NCI-H2107 (cell line): ENCODE results near the gene FGFBP1.

ENCODE experiments used
- DNase-seq: peaks from one replicate; lab custom pipeline; 2025; lab: John Stamatoyannopoulos, UW

The FGFBP1 gene

DNA sequence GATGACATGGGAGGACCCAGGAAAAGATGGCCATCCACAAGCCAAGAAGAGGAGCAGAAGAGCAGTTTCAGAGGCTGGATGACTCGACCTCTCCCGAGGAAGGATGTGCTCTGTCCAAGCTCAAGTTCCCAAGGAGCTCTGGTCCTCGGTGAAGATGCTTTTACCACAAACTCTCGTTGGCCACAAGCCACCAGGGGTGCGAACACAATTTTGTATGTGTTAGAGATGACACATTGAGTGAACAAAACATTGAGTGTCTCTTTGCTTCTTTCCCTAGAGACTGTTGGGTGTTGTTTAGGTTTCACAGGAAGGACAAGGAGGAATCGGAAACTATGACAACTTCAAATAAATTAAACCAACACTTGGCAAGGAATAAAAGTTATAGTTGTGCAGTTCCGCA lies 26.3 kb downstream of the FGFBP1 start:
- no peak for DNase-seq

DNA sequence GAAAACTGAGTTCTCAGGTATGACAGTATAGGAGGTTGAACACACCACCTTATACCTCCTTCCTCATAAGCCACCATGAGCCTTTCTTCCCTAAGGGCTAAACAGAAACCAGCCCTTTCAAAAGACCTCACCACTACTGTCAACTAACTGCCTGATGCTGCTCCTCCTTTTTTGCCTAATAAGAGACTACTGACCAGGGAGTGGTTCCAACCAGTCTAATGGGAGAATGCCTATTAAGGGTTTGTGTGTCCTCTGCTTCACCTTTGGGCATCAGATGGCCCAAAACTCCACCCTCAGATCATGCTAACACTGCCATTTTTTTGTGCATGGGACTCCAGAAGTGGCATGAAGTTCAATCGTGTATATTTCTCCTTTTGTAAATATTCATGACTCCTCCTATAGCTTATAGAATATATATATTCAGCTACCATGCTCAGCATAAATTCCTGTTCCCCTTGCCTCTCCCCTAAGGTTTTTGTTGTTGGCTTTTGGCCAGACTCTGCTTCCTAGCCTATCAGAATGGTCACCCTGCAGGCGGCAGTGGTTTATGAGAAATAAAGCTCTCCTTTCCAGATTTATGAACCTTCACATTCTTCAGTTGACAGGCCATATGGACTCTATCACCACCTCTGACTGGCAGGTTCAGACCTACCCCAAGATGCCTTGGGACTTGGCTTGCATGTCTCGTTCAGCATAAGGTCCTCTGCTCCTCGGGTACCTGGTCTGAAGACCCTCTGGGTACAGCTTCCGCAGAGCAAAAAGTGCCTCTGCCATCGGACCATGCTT lies 28.2 kb downstream of the FGFBP1 start:
- DNase-seq, result no peak

DNA sequence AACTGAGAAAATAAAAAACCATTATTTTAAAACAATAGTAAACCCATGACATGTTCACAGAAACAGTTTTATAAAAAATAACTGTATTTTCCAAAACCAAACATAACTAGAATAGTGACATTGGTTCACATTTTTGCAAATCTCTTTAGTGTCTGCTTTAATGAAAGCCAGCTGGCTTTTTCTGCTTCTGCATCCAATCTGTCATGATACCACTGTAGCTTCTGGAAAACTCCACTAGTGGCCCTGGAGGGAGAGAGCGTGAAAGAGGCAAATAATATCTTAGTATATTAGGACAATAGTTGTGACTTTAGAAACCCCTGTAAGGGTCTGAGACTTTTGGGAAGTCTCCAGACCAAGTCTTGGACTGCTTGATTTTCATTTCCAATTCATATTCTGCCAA lies 31.1 kb downstream of the FGFBP1 start:
- DNase-seq, result no peak

DNA sequence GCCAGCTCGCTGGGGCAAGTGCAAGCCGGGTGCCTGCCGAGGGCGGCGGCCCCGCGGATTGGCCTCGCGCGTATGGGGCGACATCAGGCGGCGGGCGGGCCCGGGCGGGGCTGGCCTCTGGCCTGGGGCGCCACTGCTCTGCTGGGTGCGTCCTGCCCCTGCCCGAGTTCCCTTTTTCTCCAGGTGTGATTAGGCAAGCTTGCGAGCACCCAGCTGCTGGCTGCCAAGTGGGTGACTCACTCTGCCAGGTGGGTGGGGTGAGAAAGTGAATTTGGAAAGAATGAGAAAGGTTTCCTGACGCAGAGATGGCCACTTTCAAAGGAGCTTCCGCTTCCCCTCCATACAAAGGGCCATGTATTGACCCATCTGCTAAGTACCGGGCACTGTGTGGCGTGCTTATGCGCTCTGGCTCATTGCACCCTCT lies 32.5 kb downstream of the FGFBP1 start:
- DNase-seq, result no peak

DNA sequence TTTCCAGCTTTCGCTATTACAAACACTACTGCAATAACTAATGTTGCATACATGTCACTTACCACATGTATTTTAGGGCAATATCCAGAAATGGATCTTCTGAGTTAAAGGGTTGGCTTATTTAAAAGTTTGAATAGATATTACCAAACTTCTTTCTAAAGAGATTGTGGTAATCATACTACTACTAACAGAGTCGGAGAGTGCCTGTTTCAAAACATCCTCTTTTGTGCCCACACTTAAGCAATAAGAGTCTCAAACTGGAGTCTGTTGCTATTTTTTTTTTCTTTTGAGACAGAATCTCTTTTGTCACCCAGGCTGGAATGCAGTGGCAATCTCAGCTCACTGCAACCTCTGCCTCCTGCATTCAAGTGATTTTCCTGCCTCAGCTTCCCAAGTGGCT lies 35.8 kb downstream of the FGFBP1 start:
- no peak for DNase-seq

DNA sequence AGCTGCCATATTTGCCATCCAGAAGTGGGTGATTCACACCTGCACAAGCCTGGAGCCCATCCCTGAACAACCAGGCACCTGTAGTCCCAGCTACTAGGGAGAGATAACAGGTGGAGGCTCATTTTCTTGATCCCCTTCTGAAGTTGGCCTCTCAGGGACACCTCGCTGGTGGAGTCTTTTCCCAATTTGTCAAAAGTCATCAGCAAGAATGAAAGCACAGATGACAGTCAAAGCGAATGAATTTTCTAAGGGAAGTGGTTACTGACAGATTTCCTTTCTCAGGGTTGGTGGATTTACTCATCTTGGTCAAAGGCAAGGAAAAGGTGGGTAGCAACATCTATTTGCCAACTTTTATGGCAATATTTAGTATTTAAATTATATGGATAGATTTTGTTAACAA lies 36.5 kb downstream of the FGFBP1 start:
- no peak for DNase-seq

- no peak for DNase-seq
Measured at GRCh38 chr4:15901007-15901406, 37.5 kb downstream of the FGFBP1 start.

DNA sequence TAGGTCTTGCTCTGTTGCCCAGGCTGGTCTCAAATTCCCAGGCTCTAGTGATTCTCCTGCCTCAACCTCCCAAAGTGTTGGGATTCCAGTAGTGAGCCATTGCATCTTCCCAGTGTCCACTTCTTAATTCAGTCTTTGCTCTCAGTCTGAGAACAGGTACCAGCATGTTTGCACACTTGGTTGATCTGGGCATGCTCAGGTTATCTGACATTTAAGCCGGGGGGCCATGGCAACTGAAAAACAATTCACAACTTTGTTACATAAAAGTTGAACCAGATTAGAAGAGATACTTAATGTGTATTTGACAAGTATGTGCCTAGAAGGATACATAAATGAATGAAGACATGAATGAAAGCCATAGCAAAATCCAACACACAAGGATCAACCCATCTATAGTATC lies 39.0 kb downstream of the FGFBP1 start:
- DNase-seq, result no peak

- DNase-seq, result no peak
Measured at GRCh38 chr4:15898902-15899301, 39.6 kb downstream of the FGFBP1 start.

- no peak for DNase-seq
Measured at GRCh38 chr4:15897577-15897976, 41.0 kb downstream of the FGFBP1 start.

DNA sequence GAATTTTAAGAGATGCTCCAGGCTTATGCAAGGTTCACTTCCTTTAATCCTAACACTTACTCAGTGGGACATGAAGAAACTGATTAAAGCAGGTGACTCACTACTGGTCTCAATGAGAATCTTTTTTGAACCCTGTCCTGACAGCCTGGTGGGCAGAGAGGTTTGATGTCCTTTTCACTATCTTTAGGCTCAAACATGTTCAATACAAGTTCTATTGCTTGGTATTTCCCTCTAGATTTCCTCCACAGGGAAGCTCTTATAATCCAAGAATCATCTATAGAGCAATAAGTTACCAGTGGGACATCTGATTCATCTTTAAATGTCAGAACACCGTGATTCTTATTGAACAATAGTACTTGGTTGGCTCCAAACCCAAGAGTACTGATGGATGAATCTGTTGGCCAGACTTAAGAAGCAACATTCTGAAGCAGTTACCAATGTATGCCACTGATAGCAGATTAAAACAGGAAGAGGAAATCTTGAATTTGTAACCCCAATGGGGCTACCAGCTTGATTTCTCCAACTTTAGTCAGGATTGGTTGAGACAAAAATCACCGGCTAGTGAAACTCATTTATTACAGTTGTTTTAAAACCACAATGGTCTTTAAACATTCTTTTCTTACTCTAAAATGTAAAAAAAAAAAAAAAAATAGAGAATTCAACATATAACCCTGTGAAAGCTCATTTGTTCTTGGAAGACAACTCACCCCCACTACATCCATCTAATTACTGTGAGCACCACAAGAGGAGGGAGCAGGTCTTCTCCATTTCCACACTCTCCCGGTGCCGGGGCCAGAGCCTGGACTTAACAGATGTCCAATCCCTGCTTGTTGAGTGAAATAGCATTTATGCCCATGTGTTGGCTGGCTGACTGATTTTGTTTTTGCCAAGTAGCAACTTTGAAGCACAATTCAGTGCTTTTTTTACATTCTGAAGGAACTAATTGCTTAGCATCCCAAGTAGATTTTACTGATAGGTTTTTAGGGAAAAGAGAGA lies 43.3 kb downstream of the FGFBP1 start:
- DNase-seq, result no peak

- no peak for DNase-seq
Measured at GRCh38 chr4:15894393-15894792, 44.1 kb downstream of the FGFBP1 start.

GRCh38 chr4:15893962-15894361 lies 44.6 kb downstream of the FGFBP1 start:
- DNase-seq, result no peak

- no peak for DNase-seq
Measured at GRCh38 chr4:15891312-15891711, 47.2 kb downstream of the FGFBP1 start.

DNA sequence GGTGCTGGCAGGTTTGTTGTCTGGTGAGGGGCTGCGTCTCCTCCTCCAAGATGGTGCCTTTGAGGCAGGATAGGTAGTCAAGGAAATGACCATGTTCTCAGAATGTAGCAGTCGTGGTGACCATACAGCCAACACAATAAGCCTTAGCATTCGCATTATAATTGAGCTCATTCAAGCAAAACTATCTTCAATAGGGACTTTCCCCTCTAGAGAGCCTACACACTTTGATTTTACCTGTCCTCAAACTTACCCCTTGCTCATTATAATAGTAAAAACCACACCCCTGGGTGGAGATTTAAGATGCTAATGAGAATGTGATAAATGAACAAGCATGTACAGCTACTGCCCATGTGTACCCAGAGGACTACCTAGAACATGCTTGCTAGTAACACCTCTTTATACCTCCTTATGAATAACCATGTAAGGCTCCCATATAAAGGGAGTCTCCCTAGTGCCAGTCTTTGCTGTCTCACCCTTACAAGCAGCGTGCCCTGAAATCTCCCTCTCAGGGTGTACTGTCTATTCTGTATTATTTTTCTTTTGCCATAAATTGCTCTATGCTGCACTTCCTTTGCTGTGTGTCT lies 48.2 kb downstream of the FGFBP1 start:
- DNase-seq, result no peak

- DNase-seq, result no peak
Measured at GRCh38 chr4:15888515-15888914, 50.0 kb downstream of the FGFBP1 start.
